ENCODE data around the gene MYBPC2.
A peak's percentile ranks its signal among the peaks of the same experiment; 100 is the strongest.
"Not testable (repeated sequence)": the region's sequence is repeated elsewhere in the genome, so short reads cannot be mapped to it uniquely, and the experiment has no call there.

MYBPC2 gene
- 0 to 0.18 (median 0) reads per million in 4 experiments for total RNA-seq

GRCh38 chr19:50432221-50433028 is at the start of gene MYBPC2:
TSS of gene MYBPC2 (plus strand) at chr19:50432892. CDS start at chr19:50432954, 62 bp downstream.
- DNase-seq: no peak

GRCh38 chr19:50383001-50383851 is 49.5 kb upstream of the MYBPC2 start:
- DNase-seq: no peak

- DNase-seq: peak; percentile 98
Observed at GRCh38 chr19:50383852-50384684, 48.6 kb upstream of the MYBPC2 start, which contains the start of gene POLD1. TSS of gene POLD1 (plus strand) at chr19:50384347. CDS start at chr19:50398852, 14,505 bp downstream.

- no peak for DNase-seq
Observed at GRCh38 chr19:50384685-50385535, 47.8 kb upstream of the MYBPC2 start.

GRCh38 chr19:50387176-50387867 is 45.4 kb upstream of the MYBPC2 start:
- DNase-seq: no peak

GRCh38 chr19:50387868-50388245 is 44.8 kb upstream of the MYBPC2 start:
- DNase-seq: no peak

- not testable (repeated sequence) for DNase-seq
Observed at GRCh38 chr19:50390295-50390694, 42.4 kb upstream of the MYBPC2 start.

- not testable (repeated sequence) for DNase-seq
Observed at GRCh38 chr19:50390952-50391351, 41.7 kb upstream of the MYBPC2 start.

GRCh38 chr19:50392759-50393158 is 39.9 kb upstream of the MYBPC2 start:
- DNase-seq: no peak

GRCh38 chr19:50393589-50393988 is 39.1 kb upstream of the MYBPC2 start:
- DNase-seq: no peak

GRCh38 chr19:50394017-50394416 is 38.7 kb upstream of the MYBPC2 start:
- DNase-seq: no peak

GRCh38 chr19:50398675-50399367 is 33.9 kb upstream of the MYBPC2 start:
- no peak for DNase-seq

GRCh38 chr19:50399368-50399745 is 33.3 kb upstream of the MYBPC2 start:
- DNase-seq: no peak

- no peak for DNase-seq
Observed at GRCh38 chr19:50401605-50402450, 30.9 kb upstream of the MYBPC2 start.

GRCh38 chr19:50402544-50403301 is 30.0 kb upstream of the MYBPC2 start:
- no peak for DNase-seq

GRCh38 chr19:50406156-50406820 is 26.4 kb upstream of the MYBPC2 start:
- no peak for DNase-seq

- DNase-seq: no peak
Observed at GRCh38 chr19:50406829-50407228, 25.9 kb upstream of the MYBPC2 start.

- no peak for DNase-seq
Observed at GRCh38 chr19:50409347-50409746, 23.3 kb upstream of the MYBPC2 start.

Data from effector CD8-positive, alpha-beta T cell (primary cell).